Neural crest cell (in vitro differentiated cells): ENCODE results near the gene DENND1B. TPM values are rescaled to one million over a fixed set of nuclear protein-coding genes. Genes with fewer than 3 reads are reported as not detected.

ENCODE experiments used
- DNase-seq: peaks from one replicate; pipeline ENCODE4 v3.0.0; 2021; ENCODE audit warnings: low read depth, mixed read lengths, low spot score
- H3K27ac Mint-ChIP-seq: one replicate; pipeline ENCODE4 v1.8.0; 2021; ENCODE audit warnings: mild to moderate bottlenecking, mixed read lengths; ENCODE audit not compliant: unreplicated experiment
- H3K27me3 Mint-ChIP-seq: 2 replicates; pipeline ENCODE4 v1.8.0; 2021; ENCODE audit warnings: low read depth, mild to moderate bottlenecking, mixed read lengths
- H3K36me3 Mint-ChIP-seq: 2 replicates; pipeline ENCODE4 v1.8.0; 2021; ENCODE audit warnings: low read depth, mild to moderate bottlenecking, mixed read lengths
- H3K4me1 Mint-ChIP-seq: 2 replicates; pipeline ENCODE4 v1.8.0; 2021; ENCODE audit warnings: mixed read lengths
- H3K4me3 Mint-ChIP-seq: one replicate; pipeline ENCODE4 v1.8.0; 2021; ENCODE audit warnings: mild to moderate bottlenecking, mixed read lengths
- H3K9me3 Mint-ChIP-seq: 2 replicates; pipeline ENCODE4 v1.8.0; 2021; ENCODE audit warnings: mixed read lengths
- total RNA-seq: library from RNA; stranded (reverse); gene quantifications from 2 replicates; pipeline ENCODE4 v1.2.1, GENCODE V29; 2021
- TF ChIP-seq, protein P1 (sequence below): fragments of 200-600 bp; sonication (generic); conservative IDR thresholded peaks from 2 replicates; pipeline ENCODE4 v1.5.0; 2021; ENCODE audit warnings: antibody characterized with exemption, mild to moderate bottlenecking

DENND1B gene
- total RNA-seq, 1 donor from 2014 or later, result 6.5 TPM

DNA sequence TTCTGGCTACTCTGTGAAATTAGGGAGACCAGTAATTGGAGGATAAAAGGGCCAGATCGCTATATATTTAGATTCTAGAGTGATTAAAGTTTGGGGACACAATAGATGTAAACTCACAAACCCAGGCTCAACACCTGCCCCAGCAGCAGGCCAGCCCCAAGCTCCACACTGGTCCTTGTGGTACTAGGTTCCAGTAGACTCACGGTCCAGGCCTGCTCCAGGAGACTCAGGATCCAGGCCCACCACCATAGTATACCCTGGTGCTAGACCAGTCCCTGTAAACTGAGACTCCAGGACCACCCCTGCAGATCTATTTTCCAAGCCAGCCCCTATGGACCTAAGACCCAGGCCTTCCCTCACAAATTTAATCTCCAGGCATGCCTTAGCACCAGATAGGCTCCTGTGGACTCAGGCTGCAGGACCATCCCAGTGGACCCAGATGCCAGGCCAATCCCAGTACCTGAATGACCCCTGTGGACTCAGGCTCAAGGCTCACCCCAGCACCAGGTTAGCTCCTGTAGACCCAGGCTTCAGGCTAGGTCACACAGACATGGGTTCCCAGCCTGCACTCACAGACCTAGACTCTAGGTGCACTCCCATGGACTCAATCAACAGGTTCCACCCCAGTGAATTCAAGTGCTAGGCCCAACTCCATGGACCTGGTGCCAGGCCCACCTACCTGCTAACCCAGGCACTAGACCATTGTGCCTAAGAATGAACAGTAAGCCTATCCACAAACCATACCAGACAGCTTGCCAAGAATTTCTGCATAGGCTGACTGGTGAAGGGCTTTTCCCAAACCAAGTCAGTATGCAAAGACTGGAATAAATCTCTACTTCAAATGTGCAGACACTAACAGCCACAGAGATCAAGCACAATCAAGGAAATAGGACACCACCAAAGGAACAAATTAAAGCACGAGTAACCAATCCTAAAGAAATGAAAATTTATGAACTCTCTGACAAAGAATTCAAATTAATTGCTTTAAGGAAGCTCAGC, 13.8 kb upstream of the DENND1B start:
- no peaks in the 10 kb centered on the region for H3K9me3 Mint-ChIP-seq
- no peak overlapping the region for H3K27ac Mint-ChIP-seq
- no peak overlapping the region for H3K4me3 Mint-ChIP-seq
- TF ChIP-seq, protein P1, sequence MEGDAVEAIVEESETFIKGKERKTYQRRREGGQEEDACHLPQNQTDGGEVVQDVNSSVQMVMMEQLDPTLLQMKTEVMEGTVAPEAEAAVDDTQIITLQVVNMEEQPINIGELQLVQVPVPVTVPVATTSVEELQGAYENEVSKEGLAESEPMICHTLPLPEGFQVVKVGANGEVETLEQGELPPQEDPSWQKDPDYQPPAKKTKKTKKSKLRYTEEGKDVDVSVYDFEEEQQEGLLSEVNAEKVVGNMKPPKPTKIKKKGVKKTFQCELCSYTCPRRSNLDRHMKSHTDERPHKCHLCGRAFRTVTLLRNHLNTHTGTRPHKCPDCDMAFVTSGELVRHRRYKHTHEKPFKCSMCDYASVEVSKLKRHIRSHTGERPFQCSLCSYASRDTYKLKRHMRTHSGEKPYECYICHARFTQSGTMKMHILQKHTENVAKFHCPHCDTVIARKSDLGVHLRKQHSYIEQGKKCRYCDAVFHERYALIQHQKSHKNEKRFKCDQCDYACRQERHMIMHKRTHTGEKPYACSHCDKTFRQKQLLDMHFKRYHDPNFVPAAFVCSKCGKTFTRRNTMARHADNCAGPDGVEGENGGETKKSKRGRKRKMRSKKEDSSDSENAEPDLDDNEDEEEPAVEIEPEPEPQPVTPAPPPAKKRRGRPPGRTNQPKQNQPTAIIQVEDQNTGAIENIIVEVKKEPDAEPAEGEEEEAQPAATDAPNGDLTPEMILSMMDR, result no peak
- no peak for DNase-seq
- no peaks in the 10 kb centered on the region for H3K36me3 Mint-ChIP-seq
- H3K27me3 Mint-ChIP-seq, result no peaks in the 10 kb centered on the region
- no peaks in the 10 kb centered on the region for H3K4me1 Mint-ChIP-seq

- H3K27ac Mint-ChIP-seq, result no peak overlapping the region
- no peaks in the 10 kb centered on the region for H3K4me1 Mint-ChIP-seq
- no peaks in the 10 kb centered on the region for H3K36me3 Mint-ChIP-seq
- no peak for DNase-seq
- no peaks in the 10 kb centered on the region for H3K9me3 Mint-ChIP-seq
- no peaks in the 10 kb centered on the region for H3K27me3 Mint-ChIP-seq
- H3K4me3 Mint-ChIP-seq, result no peak overlapping the region
- TF ChIP-seq, protein P1, result no peak
These were observed 12.6 kb upstream of the DENND1B start for GRCh38 chr1:197787623-197788536.

- no peaks in the 10 kb centered on the region for H3K27me3 Mint-ChIP-seq
- no peak overlapping the region for H3K27ac Mint-ChIP-seq
- TF ChIP-seq, protein P1, result no peak
- no peaks in the 10 kb centered on the region for H3K36me3 Mint-ChIP-seq
- no peaks in the 10 kb centered on the region for H3K4me1 Mint-ChIP-seq
- H3K4me3 Mint-ChIP-seq, result no peak overlapping the region
- no peak for DNase-seq
- H3K9me3 Mint-ChIP-seq, result no peaks in the 10 kb centered on the region
These were observed 11.8 kb upstream of the DENND1B start for GRCh38 chr1:197787056-197787455.

GRCh38 chr1:197786280-197786679, 11.0 kb upstream of the DENND1B start:
- Mint-ChIP-seq H3K9me3 (no peaks in the 10 kb centered on the region), H3K27ac (no peak overlapping the region), H3K27me3 (no peaks in the 10 kb centered on the region), H3K36me3 (no peaks in the 10 kb centered on the region), H3K4me3 (no peak overlapping the region), H3K4me1 (no peaks in the 10 kb centered on the region)
- DNase-seq, result no peak
- TF ChIP-seq, protein P1, result no peak

GRCh38 chr1:197783510-197783948, 8.2 kb upstream of the DENND1B start:
- H3K36me3 Mint-ChIP-seq, result no peaks in the 10 kb centered on the region
- H3K27ac Mint-ChIP-seq, result no peak overlapping the region
- DNase-seq, result no peak
- no peak overlapping the region for H3K4me3 Mint-ChIP-seq
- H3K27me3 Mint-ChIP-seq, result no peaks in the 10 kb centered on the region
- TF ChIP-seq, protein P1, result no peak
- H3K4me1 Mint-ChIP-seq, result no peaks in the 10 kb centered on the region
- H3K9me3 Mint-ChIP-seq, result no peaks in the 10 kb centered on the region
